HCT116 (cell line): ENCODE results near the gene TADA2B. TPM values are rescaled to one million over a fixed set of nuclear protein-coding genes. Genes with fewer than 3 reads are reported as not detected.

ENCODE experiments used
- ATAC-seq: fragments of 200-7000 bp; cut with Tn5 transposase; 2 replicates; pipeline ENCODE4 v1.9.1; 2020; ENCODE audit warnings: mild to moderate bottlenecking, moderate library complexity
- BruUV-seq: library from RNA; stranded (reverse); fragments of 400-500 nt; replicated peaks from 2 replicates; lab custom pipeline; 2021; lab: Mats Ljungman, UMichigan
- CTCF ChIA-PET: fragments of 300-600 bp; sonication (Branson Sonifier 250); formaldehyde crosslinking; loops from one replicate; lab custom pipeline; 2021; ENCODE audit warnings: antibody characterized with exemption; lab: Charles Lee
- POLR2A ChIA-PET: fragments of 300-600, 350-600 bp; sonication (Branson Sonifier 250); formaldehyde crosslinking; loops from one replicate; lab custom pipeline; 2021; ENCODE audit warnings: antibody characterized with exemption; lab: Charles Lee
- RAD21 ChIA-PET, 2 experiments: fragments of 300-600 bp; sonication (Branson Sonifier 250); formaldehyde crosslinking; loops; one replicate each; lab custom pipeline; 2023; ENCODE audit warnings: low total read pairs in 2 of 2; ENCODE audit not compliant: uncharacterized antibody in 2 of 2, unreplicated experiment in 2 of 2, low non-redundant PET in 1 of 2; lab: Charles Lee
- DNase-seq: peaks from one replicate; pipeline ENCODE4 v3.0.0-alpha.2; 2010; ENCODE audit warnings: low read depth, low spot score
- H2AFZ ChIP-seq: fragments of 200-600 bp; shearing (Covaris generic), sonication (generic); 2 replicates; pipeline ENCODE4 v1.6.1; 2017; ENCODE audit warnings: low read depth, mixed run types, mixed read lengths, antibody characterized with exemption, low read length; ENCODE audit not compliant: poor library complexity, severe bottlenecking
- H3K27ac ChIP-seq: 2 replicates; pipeline ENCODE4 v1.5.1; 2012; ENCODE audit warnings: low read depth, low read length
- H3K27me3 ChIP-seq: fragments of 200-600 bp; sonication (generic); 2 replicates; pipeline ENCODE4 v1.6.1; 2016; ENCODE audit warnings: mixed run types, low read length, mixed read lengths; ENCODE audit not compliant: insufficient read depth
- H3K36me3 ChIP-seq, 2 experiments: fragments of 200-500 bp in 1 of 2; fragments of 200-600 bp in 1 of 2; sonication (Bioruptor generic) in 1 of 2; sonication (generic) in 1 of 2; 2 replicates each; pipeline versions ENCODE4 v1.5.1 to v1.6.1; 2014 to 2016; ENCODE audit warnings: low read length in 2 of 2, inconsistent platforms in 1 of 2, mixed read lengths in 1 of 2, mixed run types in 1 of 2; ENCODE audit not compliant: insufficient read depth in 2 of 2, control insufficient read depth in 1 of 2
- H3K4me1 ChIP-seq, 2 experiments: fragments of 200-600 bp in 1 of 2; sonication (generic) in 1 of 2; 2 replicates each; pipeline versions ENCODE4 v1.5.1 to v1.6.1; 2012 to 2017; ENCODE audit warnings: low read length in 2 of 2, inconsistent platforms in 1 of 2, mild to moderate bottlenecking in 1 of 2, mixed read lengths in 1 of 2, mixed run types in 1 of 2, moderate library complexity in 1 of 2; ENCODE audit not compliant: insufficient read depth in 2 of 2, control insufficient read depth in 1 of 2
- H3K4me2 ChIP-seq: fragments of 200-600 bp; sonication (generic); 2 replicates; pipeline ENCODE4 v1.6.1; 2017; ENCODE audit warnings: mixed run types, low read length, mixed read lengths
- H3K4me3 ChIP-seq, 2 experiments: fragments of 200-600 bp in 1 of 2; sonication (generic) in 1 of 2; replicated peaks in 1 of 2; 2 replicates each; pipeline ENCODE4 v1.5.1; 2011 to 2016; ENCODE audit warnings: low read length in 2 of 2, control low read depth in 1 of 2, low read depth in 1 of 2, mild to moderate bottlenecking in 1 of 2, mixed read lengths in 1 of 2, mixed run types in 1 of 2
- H3K79me2 ChIP-seq: fragments of 200-600 bp; sonication (generic); 2 replicates; pipeline ENCODE4 v1.6.1; 2017; ENCODE audit warnings: mild to moderate bottlenecking, mixed run types, low read length, moderate library complexity, mixed read lengths; ENCODE audit not compliant: insufficient read depth
- H3K9ac ChIP-seq: fragments of 200-600 bp; sonication (generic); 2 replicates; pipeline ENCODE4 v1.6.1; 2016; ENCODE audit warnings: low read length, mixed read lengths
- H3K9me2 ChIP-seq: fragments of 200-600 bp; sonication (generic), shearing (Covaris generic); 2 replicates; pipeline ENCODE4 v1.6.1; 2017; ENCODE audit warnings: mixed run types, mild to moderate bottlenecking, moderate library complexity; ENCODE audit not compliant: insufficient read depth
- H3K9me3 ChIP-seq, 2 experiments: fragments of 200-500 bp in 1 of 2; fragments of 200-600 bp in 1 of 2; sonication (Bioruptor generic) in 1 of 2; sonication (generic) in 1 of 2; 2 replicates each; pipeline ENCODE4 v1.6.1; 2014 to 2017; ENCODE audit warnings: low read length in 2 of 2, mixed read lengths in 2 of 2, inconsistent platforms in 1 of 2, low read depth in 1 of 2, mild to moderate bottlenecking in 1 of 2, mixed run types in 1 of 2, moderate library complexity in 1 of 2; ENCODE audit not compliant: control insufficient read depth in 1 of 2, insufficient read depth in 1 of 2
- H4K20me1 ChIP-seq: fragments of 200-600 bp; sonication (generic), shearing (Covaris generic); 2 replicates; pipeline ENCODE4 v1.6.1; 2017; ENCODE audit warnings: mixed run types, mild to moderate bottlenecking, moderate library complexity; ENCODE audit not compliant: insufficient read depth
- CBX3 ChIP-seq: IDR thresholded peaks from 2 replicates; pipeline ENCODE4 v1.6.1; 2012; ENCODE audit warnings: low read depth
- CEBPB ChIP-seq: IDR thresholded peaks from 2 replicates; pipeline ENCODE4 v1.6.1; 2012; ENCODE audit warnings: low read depth
- EGR1 ChIP-seq: IDR thresholded peaks from 2 replicates; pipeline ENCODE4 v1.6.1; 2012; ENCODE audit warnings: low read depth
- EZH2 ChIP-seq: fragments of 200-600 bp; sonication (generic); IDR thresholded peaks from 2 replicates; pipeline ENCODE4 v1.6.1; 2017; ENCODE audit warnings: antibody characterized with exemption, mixed run types
- EZH2phosphoT487 ChIP-seq: fragments of 200-600 bp; IDR thresholded peaks from 2 replicates; pipeline ENCODE4 v1.6.1; 2018; ENCODE audit warnings: antibody characterized with exemption, borderline replicate concordance
- FOSL1 ChIP-seq: IDR thresholded peaks from 2 replicates; pipeline ENCODE4 v1.6.1; 2012; ENCODE audit warnings: low read depth
- JUND ChIP-seq: IDR thresholded peaks from 2 replicates; pipeline ENCODE4 v1.6.1; 2012
- POLR2A ChIP-seq: IDR thresholded peaks from 2 replicates; pipeline ENCODE4 v1.7.0; 2011; ENCODE audit warnings: borderline replicate concordance; ENCODE audit not compliant: insufficient read depth, insufficient read length; ENCODE audit errors: extremely low read depth
- POLR2AphosphoS5 ChIP-seq: IDR thresholded peaks from 2 replicates; pipeline ENCODE4 v1.6.1; 2011; ENCODE audit warnings: mild to moderate bottlenecking, low read depth, low read length, moderate library complexity
- RAD21 ChIP-seq: IDR thresholded peaks from 2 replicates; pipeline ENCODE4 v1.6.1; 2012; ENCODE audit warnings: low read depth, mild to moderate bottlenecking
- SP1 ChIP-seq: IDR thresholded peaks from 2 replicates; pipeline ENCODE4 v1.6.1; 2012; ENCODE audit warnings: low read depth
- SRF ChIP-seq: IDR thresholded peaks from 2 replicates; pipeline ENCODE4 v1.6.1; 2012; ENCODE audit warnings: low read depth
- TCF7L2 ChIP-seq: IDR thresholded peaks from 2 replicates; pipeline ENCODE4 v1.7.0; 2011; ENCODE audit warnings: borderline replicate concordance, inconsistent platforms; ENCODE audit not compliant: insufficient read depth, insufficient read length; ENCODE audit errors: extremely low read depth
- YY1 ChIP-seq: IDR thresholded peaks from 2 replicates; pipeline ENCODE4 v1.6.1; 2011; ENCODE audit warnings: low read length, low read depth, moderate library complexity, mild to moderate bottlenecking; ENCODE audit not compliant: insufficient replicate concordance; ENCODE audit errors: extremely low read depth
- ZFX ChIP-seq: fragments of 450-650 bp; IDR thresholded peaks from 2 replicates; pipeline ENCODE4 v1.6.1; 2017
- intact Hi-C: fragments of 100-400 bp; cut with micrococcal nuclease; formaldehyde crosslinking; loops from 2 replicates; pipeline ENCODE4 v1.10.0; 2022
- total RNA-seq: library from RNA; stranded (reverse); gene quantifications from one replicate; pipeline ENCODE4 v1.2.1, GENCODE V29; 2021; ENCODE audit not compliant: unreplicated experiment
- TF ChIP-seq, protein P1 (sequence below): IDR thresholded peaks from 2 replicates; pipeline ENCODE4 v1.6.1; 2012; ENCODE audit warnings: low read depth
- TF ChIP-seq, protein P2 (sequence below): IDR thresholded peaks from 2 replicates; pipeline ENCODE4 v1.6.1; 2011; ENCODE audit warnings: mild to moderate bottlenecking, low read length, moderate library complexity; ENCODE audit not compliant: insufficient replicate concordance; ENCODE audit errors: extremely low read depth
- TF ChIP-seq, protein P3 (sequence below): IDR thresholded peaks from 2 replicates; pipeline ENCODE4 v1.6.1; 2012
- TF ChIP-seq, protein P4 (sequence below): IDR thresholded peaks from 2 replicates; pipeline ENCODE4 v1.6.1; 2012
- TF ChIP-seq, protein P5 (sequence below), 3 experiments: fragments of 200-600 bp in 1 of 3; sonication (generic) in 1 of 3; IDR thresholded peaks in 2 of 3; conservative IDR thresholded peaks in 1 of 3; 2 replicates each; pipeline ENCODE4 v1.5.1; 2012 to 2017; ENCODE audit warnings: low read depth in 2 of 3, low read length in 2 of 3, antibody characterized with exemption in 1 of 3, borderline replicate concordance in 1 of 3, control low read depth in 1 of 3, mild to moderate bottlenecking in 1 of 3, mixed read lengths in 1 of 3, mixed run types in 1 of 3, moderate library complexity in 1 of 3; ENCODE audit not compliant: insufficient read depth in 1 of 3

TADA2B gene
- total RNA-seq, 1 experiment from 2014 or later, result 13.4 TPM

DNA sequence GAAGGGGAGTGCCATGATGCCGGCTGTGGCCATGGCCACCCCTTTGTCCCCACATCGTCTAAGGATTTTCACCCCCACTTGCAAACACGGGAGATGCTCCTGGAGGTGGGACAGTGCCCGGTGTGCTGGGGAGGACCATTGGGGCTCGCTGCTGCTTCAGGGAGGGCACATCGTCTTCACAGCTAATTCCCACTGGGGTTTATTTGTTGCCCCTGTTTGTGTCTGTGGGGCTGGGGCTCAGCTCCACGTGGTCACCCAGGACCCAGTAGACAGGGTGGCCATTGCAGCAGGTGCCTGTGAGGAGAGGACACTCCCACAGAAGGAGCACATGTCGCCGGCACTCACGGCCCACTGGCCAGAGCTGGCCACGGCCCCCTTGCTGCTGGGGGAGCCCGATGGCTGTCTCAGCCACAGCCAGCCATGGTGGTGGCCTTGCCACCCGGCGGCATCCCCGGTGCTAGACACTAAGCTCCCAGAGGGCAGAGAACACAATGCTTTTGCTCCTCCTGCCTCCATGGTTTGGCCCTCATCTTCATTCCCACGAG lies 52.5 kb downstream of the TADA2B start:
- H4K20me1 ChIP-seq, result no peaks in the 10 kb centered on the region
- H3K36me3 ChIP-seq, result no peaks in the 10 kb centered on the region
- H3K27me3 ChIP-seq, result peaks cover 7% of the 10 kb centered on the region; the same call in 1 of the 2 replicates
- ChIA-PET CTCF (interaction anchor here (0.9 kb wide), 1 partner anchor 14 kb away, joined by 4 read pairs; no protein-coding TSS in a partner anchor), POLR2A (no interaction called here), RAD21 (no interaction called here)
- intact Hi-C loops, result no loop called here
- H3K27ac ChIP-seq, result no peak overlapping the region
- no peaks in the 10 kb centered on the region for H3K9me2 ChIP-seq
- no peaks in the 10 kb centered on the region for H3K79me2 ChIP-seq
- no peaks in the 10 kb centered on the region for H3K9me3 ChIP-seq
- DNase-seq, result no peak
- no peak overlapping the region for H3K9ac ChIP-seq
- no peak overlapping the region for H3K4me2 ChIP-seq
- BruUV-seq, result no TSS peak
- TF ChIP-seq YY1, result no peak
- TF ChIP-seq, protein P1, sequence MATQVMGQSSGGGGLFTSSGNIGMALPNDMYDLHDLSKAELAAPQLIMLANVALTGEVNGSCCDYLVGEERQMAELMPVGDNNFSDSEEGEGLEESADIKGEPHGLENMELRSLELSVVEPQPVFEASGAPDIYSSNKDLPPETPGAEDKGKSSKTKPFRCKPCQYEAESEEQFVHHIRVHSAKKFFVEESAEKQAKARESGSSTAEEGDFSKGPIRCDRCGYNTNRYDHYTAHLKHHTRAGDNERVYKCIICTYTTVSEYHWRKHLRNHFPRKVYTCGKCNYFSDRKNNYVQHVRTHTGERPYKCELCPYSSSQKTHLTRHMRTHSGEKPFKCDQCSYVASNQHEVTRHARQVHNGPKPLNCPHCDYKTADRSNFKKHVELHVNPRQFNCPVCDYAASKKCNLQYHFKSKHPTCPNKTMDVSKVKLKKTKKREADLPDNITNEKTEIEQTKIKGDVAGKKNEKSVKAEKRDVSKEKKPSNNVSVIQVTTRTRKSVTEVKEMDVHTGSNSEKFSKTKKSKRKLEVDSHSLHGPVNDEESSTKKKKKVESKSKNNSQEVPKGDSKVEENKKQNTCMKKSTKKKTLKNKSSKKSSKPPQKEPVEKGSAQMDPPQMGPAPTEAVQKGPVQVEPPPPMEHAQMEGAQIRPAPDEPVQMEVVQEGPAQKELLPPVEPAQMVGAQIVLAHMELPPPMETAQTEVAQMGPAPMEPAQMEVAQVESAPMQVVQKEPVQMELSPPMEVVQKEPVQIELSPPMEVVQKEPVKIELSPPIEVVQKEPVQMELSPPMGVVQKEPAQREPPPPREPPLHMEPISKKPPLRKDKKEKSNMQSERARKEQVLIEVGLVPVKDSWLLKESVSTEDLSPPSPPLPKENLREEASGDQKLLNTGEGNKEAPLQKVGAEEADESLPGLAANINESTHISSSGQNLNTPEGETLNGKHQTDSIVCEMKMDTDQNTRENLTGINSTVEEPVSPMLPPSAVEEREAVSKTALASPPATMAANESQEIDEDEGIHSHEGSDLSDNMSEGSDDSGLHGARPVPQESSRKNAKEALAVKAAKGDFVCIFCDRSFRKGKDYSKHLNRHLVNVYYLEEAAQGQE, result no peak
- no peak for TF ChIP-seq TCF7L2
- TF ChIP-seq EZH2, result no peak
- TF ChIP-seq ZFX, result no peak
- TF ChIP-seq, protein P2, sequence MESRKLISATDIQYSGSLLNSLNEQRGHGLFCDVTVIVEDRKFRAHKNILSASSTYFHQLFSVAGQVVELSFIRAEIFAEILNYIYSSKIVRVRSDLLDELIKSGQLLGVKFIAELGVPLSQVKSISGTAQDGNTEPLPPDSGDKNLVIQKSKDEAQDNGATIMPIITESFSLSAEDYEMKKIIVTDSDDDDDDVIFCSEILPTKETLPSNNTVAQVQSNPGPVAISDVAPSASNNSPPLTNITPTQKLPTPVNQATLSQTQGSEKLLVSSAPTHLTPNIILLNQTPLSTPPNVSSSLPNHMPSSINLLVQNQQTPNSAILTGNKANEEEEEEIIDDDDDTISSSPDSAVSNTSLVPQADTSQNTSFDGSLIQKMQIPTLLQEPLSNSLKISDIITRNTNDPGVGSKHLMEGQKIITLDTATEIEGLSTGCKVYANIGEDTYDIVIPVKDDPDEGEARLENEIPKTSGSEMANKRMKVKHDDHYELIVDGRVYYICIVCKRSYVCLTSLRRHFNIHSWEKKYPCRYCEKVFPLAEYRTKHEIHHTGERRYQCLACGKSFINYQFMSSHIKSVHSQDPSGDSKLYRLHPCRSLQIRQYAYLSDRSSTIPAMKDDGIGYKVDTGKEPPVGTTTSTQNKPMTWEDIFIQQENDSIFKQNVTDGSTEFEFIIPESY, result no peak
- no peak for TF ChIP-seq SP1
- TF ChIP-seq SRF, result no peak
- no peak for TF ChIP-seq EGR1
- TF ChIP-seq CBX3, result no peak
- no peak for TF ChIP-seq FOSL1
- TF ChIP-seq POLR2A, result no peak
- TF ChIP-seq EZH2phosphoT487, result no peak
- TF ChIP-seq POLR2AphosphoS5, result no peak
- no peak for TF ChIP-seq CEBPB
- TF ChIP-seq, protein P3, sequence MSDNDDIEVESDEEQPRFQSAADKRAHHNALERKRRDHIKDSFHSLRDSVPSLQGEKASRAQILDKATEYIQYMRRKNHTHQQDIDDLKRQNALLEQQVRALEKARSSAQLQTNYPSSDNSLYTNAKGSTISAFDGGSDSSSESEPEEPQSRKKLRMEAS, result no peak
- TF ChIP-seq JUND, result no peak
- no peak for TF ChIP-seq RAD21
- TF ChIP-seq, protein P4, sequence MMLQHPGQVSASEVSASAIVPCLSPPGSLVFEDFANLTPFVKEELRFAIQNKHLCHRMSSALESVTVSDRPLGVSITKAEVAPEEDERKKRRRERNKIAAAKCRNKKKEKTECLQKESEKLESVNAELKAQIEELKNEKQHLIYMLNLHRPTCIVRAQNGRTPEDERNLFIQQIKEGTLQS, result no peak
- TF ChIP-seq, protein P5, sequence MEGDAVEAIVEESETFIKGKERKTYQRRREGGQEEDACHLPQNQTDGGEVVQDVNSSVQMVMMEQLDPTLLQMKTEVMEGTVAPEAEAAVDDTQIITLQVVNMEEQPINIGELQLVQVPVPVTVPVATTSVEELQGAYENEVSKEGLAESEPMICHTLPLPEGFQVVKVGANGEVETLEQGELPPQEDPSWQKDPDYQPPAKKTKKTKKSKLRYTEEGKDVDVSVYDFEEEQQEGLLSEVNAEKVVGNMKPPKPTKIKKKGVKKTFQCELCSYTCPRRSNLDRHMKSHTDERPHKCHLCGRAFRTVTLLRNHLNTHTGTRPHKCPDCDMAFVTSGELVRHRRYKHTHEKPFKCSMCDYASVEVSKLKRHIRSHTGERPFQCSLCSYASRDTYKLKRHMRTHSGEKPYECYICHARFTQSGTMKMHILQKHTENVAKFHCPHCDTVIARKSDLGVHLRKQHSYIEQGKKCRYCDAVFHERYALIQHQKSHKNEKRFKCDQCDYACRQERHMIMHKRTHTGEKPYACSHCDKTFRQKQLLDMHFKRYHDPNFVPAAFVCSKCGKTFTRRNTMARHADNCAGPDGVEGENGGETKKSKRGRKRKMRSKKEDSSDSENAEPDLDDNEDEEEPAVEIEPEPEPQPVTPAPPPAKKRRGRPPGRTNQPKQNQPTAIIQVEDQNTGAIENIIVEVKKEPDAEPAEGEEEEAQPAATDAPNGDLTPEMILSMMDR (IDR thresholded peaks at IDR 0.05 in 2 of 3, conservative IDR thresholded peaks at IDR 0.05 in 1 of 3; ENCODE audit: borderline replicate concordance in 1 of 3, insufficient read depth in 1 of 3, low read depth in 2 of 3, low read length in 2 of 3), result no peak
- H2AFZ ChIP-seq, result no peak overlapping the region
- no peak for ATAC-seq
- no peaks in the 10 kb centered on the region for H3K4me1 ChIP-seq
- no peak overlapping the region for H3K4me3 ChIP-seq
